Measurements from ENCODE around the gene TTC31. TPM values are rescaled to one million over a fixed set of nuclear protein-coding genes. Genes with fewer than 3 reads are reported as not detected.
"Not testable (repeated sequence)": the region's sequence is repeated elsewhere in the genome, so short reads cannot be mapped to it uniquely, and the experiment has no call there.

The TTC31 gene
- total RNA-seq, 2 donors from 2014 or later, result 27.2 to 32.4 TPM

DNA sequence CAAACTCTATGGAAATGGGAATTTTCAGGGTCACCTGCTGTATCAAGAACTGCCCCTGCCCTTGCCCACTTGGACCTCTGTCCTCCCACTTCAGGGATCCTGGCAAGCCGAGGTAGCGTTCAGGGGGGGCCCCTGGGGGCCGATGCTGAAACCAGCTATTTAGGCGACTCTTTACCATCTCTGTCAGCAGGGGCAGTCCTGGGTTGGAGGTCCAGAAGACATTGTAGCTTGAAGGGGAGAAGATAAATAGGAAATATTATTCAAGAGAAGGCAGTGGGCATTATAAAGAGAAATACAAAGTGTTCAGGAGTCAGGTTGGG, 20.1 kb upstream of the TTC31 start:
- ATAC-seq (replicated peaks), result no peak
- Mint-ChIP-seq H3K9me3 (no peaks in the 10 kb centered on the region), H3K36me3 (ENCODE audit: low read depth) (peaks cover 36% of the 10 kb centered on the region), H3K4me3 (peak overlapping the region; percentile 99), H3K27ac (peak overlapping the region; percentile 62), H3K27me3 (no peaks in the 10 kb centered on the region), H3K4me1 (peaks cover 14% of the 10 kb centered on the region)

DNA sequence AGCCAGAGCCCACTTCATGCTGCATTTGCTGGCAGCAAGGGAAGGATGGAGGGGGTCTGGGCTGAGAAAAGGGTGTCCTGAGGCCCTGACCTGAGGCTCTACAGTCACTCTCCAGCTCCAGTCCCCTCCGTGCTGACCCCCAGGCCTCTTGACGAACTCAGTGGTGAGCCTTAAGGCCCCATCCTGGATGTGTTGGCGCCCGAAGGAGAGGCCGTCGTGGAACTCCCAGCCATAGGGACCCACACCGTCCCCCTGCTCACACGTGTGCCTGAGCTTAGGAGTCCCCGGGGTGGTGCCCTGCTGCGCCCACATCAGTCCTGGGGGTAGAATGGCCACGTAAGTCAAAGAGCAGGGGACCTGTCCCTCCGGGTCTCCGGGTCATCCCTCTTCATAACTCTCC, 18.5 kb upstream of the TTC31 start:
- Mint-ChIP-seq H3K9me3 (no peaks in the 10 kb centered on the region), H3K27me3 (no peaks in the 10 kb centered on the region), H3K27ac (peak overlapping the region; percentile 70), H3K36me3 (ENCODE audit: low read depth) (peaks cover 28% of the 10 kb centered on the region), H3K4me3 (peak overlapping the region; percentile 99), H3K4me1 (peaks cover 9% of the 10 kb centered on the region)
- no peak for ATAC-seq (replicated peaks)

DNA sequence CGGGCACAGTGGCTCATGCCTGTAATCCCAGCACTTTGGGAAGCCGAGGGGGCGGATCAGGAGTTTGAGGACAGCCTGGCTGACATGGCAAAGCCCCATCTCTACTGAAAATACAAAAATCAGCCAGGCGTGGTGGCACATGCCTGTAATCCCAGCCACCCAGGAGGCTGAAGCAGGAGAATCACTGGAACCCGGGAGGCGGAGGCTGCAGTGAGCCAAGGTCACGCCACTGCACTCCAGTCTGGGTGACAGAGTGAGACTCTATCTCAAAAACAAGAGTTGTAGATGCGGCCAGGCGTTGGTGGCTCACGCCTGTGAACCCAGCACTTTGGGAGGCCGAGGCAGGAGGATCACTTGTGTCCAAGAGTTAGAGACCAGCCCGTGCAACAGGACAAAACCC, 12.1 kb upstream of the TTC31 start:
- peaks cover 52% of the 10 kb centered on the region for H3K36me3 Mint-ChIP-seq (ENCODE audit: low read depth)

DNA sequence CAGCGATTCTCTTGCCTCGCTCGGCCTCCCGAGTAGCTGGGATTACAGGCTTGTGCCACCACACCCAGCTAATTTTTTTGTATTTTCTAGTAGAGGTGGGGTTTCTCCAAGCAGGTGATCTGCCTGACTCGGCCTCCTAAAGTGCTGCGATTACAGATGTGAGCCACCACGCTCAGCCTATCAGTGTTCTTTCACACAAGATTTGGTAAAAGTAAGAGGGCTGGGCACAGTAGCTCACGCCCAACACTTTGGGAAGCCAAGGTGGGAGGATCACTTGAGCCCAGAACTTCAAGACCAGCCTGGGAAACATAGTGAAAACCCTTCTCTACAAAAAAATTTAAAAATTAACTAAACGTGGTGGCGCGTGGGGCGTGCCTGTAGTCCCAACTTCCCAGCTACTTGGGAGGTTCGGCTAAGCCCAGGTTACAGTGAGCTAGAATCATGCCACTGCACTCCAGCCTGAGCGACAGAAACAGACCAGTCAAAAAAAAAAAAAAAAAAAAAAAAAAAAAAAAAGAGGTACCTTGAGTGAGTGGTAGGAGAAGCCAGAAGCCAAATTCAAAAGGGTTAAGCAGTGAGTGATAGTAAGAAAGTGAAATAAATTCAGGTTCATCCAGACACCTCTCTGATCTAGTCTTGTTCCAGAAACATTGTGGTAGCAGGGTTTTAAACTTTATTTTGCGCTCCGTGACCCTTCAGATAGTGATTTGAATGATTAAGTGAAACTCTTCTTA, 11.4 kb upstream of the TTC31 start:
- ATAC-seq (replicated peaks), result no peak
- H3K4me1 Mint-ChIP-seq, result peaks cover 9% of the 10 kb centered on the region
- H3K27ac Mint-ChIP-seq, result peak overlapping the region; percentile 97
- no peaks in the 10 kb centered on the region for H3K27me3 Mint-ChIP-seq
- H3K4me3 Mint-ChIP-seq, result peak overlapping the region; percentile 98
- H3K36me3 Mint-ChIP-seq (ENCODE audit: low read depth), result peaks cover 54% of the 10 kb centered on the region
- no peaks in the 10 kb centered on the region for H3K9me3 Mint-ChIP-seq

More for the DNA sequence above, 12.1 kb upstream of the TTC31 start:
- not testable (repeated sequence) for H3K27me3 Mint-ChIP-seq; ATAC-seq (replicated peaks); H3K9me3 Mint-ChIP-seq; H3K4me1 Mint-ChIP-seq
- Mint-ChIP-seq H3K4me3 (peak overlapping the region; percentile 98), H3K27ac (peak overlapping the region; percentile 81)

DNA sequence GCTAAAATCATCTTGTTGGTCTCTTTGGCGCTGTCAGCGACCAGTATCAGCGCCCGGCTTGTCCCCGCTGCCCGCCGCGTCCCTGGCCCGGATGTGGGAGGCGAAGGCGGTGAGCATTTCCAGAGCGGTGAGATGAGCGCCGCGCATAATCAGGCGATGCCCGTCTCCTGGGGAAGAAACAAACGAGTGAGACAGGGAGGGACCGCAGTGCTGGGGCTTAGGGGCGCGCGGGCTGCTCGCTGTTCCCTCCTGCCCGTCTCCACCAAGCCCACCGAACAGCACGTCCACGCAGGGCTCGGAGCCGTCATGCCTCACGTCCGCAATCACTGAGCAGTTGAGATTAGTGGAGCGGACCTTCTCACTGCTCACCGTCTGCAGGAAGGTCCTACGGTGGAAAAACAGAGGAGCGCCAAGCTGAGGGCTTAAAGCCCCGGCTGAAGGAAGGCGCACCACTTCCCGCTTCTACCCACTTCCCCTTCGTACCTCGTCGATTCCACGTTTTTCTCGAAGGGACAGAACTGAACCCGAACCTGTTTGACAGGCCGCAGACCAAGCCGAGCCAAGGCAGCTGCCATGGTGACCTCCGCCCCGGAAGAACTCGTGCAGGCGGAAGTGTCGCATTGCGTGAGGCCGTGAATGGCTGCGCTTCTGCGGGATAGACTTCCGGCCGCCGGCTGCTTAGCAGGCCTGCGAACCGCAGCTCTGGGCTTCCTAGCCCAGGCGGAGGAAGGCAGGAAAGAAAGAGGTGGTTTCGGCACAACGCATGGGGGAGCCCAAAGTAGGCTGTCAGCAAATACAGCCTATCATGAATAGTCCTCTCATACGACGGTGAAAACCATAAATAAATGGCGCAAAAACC, 10.6 kb upstream of the TTC31 start, which contains the start of gene MRPL53:
TSS of gene MRPL53 (minus strand) at position 595 of the 859 bp plus-strand sequence. CDS start at position 575, 20 bp downstream.
- peak within 1 kb of the TSS; percentile 98 for H3K4me3 Mint-ChIP-seq
- ATAC-seq (replicated peaks), result peak; percentile 96
- H3K9me3 Mint-ChIP-seq, result no peaks in the 10 kb centered on the region
- peak within 1 kb of the TSS; percentile 97 for H3K27ac Mint-ChIP-seq
- no peaks in the 10 kb centered on the region for H3K27me3 Mint-ChIP-seq
- H3K4me1 Mint-ChIP-seq, result peaks cover 10% of the 10 kb centered on the region
- H3K36me3 Mint-ChIP-seq (ENCODE audit: low read depth), result peaks cover 58% of the 10 kb centered on the region

DNA sequence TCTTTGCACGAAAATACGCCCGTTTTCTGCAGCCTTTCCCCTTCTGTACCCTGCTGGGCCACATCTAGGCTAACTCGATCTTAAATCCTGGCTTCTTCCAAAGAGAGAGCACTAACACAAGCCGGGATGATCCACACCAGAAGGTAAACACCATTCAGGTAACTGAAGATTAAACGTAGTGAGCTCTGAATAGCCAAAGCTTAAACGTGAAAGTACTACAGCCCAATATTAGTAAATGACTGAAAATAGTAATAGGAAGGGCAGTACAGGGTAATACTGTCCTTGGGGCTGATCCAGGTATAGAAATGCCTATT, 10.0 kb upstream of the TTC31 start:
- peak overlapping the region; percentile 98 for H3K4me3 Mint-ChIP-seq
- H3K4me1 Mint-ChIP-seq, result peaks cover 14% of the 10 kb centered on the region
- peaks cover 63% of the 10 kb centered on the region for H3K36me3 Mint-ChIP-seq (ENCODE audit: low read depth)
- peak overlapping the region; percentile 97 for H3K27ac Mint-ChIP-seq
- H3K27me3 Mint-ChIP-seq, result no peaks in the 10 kb centered on the region
- no peak for ATAC-seq (replicated peaks)
- H3K9me3 Mint-ChIP-seq, result no peaks in the 10 kb centered on the region

DNA sequence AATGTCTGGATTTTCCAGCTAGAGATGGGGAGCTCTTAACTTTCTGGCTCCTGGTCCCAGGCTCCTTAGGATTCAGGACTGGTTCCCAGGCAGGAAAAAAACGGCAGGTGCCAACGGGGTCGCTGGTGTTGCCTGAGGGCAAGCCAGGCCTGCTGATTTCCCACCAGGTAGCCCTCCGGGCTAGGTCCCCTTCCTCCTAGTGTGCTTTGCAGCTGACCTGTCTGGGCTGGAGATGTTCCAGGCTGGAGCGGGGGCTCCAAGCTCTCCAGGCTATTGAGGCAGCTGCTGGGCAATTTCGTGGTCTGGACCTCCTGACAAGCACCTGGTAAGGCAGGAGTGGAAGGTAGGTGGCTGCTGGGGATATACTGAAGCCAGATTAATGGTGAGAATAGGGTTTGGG, 8.4 kb upstream of the TTC31 start:
- Mint-ChIP-seq H3K4me1 (peaks cover 14% of the 10 kb centered on the region), H3K4me3 (peak overlapping the region; percentile 98), H3K36me3 (ENCODE audit: low read depth) (peaks cover 71% of the 10 kb centered on the region), H3K27me3 (no peaks in the 10 kb centered on the region), H3K27ac (no peak overlapping the region), H3K9me3 (no peaks in the 10 kb centered on the region)
- ATAC-seq (replicated peaks), result no peak

DNA sequence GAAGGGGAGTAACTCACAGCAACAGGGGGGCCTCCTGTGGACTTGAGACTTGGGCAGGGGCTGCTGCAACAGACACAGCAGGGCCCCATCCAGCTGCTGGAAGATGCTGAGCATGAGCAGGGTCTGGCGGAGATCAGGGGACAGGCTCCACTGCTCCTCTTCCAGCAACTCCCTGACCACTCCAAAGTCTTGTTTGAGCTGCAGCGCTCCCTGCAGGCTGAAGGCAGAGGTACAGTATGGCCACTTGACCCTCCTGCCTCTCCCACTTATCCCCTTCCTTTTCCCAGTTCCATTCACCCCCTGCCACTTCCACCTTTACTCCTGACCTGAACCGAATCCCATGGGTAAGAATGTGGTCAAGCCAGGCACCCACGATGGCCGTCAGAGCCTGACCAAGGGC, 8.0 kb upstream of the TTC31 start:
- Mint-ChIP-seq H3K36me3 (ENCODE audit: low read depth) (peaks cover 73% of the 10 kb centered on the region), H3K9me3 (no peaks in the 10 kb centered on the region), H3K4me1 (peaks cover 12% of the 10 kb centered on the region), H3K27ac (no peak overlapping the region), H3K4me3 (no peak overlapping the region), H3K27me3 (no peaks in the 10 kb centered on the region)
- ATAC-seq (replicated peaks), result no peak

DNA sequence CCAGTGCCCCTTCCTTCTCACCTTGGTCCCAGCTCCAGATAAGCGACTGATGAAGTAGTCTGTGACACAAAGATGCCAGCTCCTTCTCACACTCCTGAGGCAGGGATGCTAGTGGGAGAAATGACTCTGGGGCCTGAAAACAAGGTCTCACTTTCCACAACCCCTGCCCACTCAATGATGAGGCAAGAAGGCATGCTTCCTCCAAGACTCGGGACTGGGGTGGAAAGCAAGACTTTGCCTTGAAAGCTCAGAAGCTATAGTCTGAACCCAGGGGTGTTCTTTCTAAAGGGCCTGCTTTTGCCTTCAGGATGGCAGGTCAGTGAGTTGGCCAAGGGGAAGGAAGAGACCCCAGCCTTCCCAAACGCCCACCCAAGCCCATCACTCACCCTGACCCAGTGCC, 1.4 kb upstream of the TTC31 start:
- H3K9me3 Mint-ChIP-seq, result no peaks in the 10 kb centered on the region
- H3K27ac Mint-ChIP-seq, result no peak overlapping the region
- no peak for ATAC-seq (replicated peaks)

DNA sequence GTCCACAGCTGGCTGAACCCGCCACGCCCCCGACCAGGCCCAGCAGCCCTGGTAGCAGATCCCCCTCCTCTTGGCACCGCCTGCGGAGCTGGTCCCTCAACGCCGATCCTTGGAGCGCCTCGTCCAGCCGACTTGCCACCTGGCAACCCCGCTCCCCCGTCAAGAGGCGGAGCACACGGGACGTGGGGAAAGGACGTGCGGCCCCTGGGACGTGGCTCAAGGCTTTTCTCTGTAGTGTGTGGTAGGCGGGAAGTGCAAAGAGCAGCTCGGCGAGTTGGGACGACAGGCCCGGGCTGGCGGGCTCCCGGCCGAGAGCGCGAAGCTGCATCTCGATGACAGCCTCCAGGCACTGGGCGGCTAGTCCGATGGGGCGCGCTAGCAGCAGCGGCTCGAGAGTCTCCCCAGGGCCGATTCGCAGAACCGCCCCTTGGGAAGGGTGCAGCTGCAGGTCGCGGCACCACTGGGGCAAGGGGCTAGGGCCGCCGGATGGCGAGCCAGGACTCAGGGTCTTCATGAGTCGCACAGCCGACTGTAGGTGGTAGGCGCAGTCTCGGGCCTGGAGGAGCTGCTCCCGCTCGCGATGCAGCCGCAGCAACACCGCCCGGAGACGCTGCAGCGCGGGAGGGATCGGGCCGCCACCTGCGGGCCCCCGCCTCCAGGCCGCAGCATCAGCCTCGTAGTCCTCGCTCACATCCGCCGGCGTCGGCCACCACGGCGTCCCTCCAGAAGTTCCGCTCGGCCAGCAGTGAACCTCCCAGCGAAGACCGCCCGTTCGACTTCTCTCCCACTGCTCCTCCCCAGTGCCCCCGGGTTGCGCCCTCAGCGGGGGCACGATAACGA, 700 bp upstream of the TTC31 start:
- Mint-ChIP-seq H3K27me3 (no peaks in the 10 kb centered on the region), H3K36me3 (ENCODE audit: low read depth) (peaks cover 68% of the 10 kb centered on the region), H3K4me1 (peaks cover 10% of the 10 kb centered on the region), H3K4me3 (peak overlapping the region; percentile 91), H3K27ac (peak overlapping the region; percentile 92), H3K9me3 (no peaks in the 10 kb centered on the region)
- ATAC-seq (replicated peaks), result peak; percentile 53

More for the DNA sequence above, 1.4 kb upstream of the TTC31 start:
- Mint-ChIP-seq H3K4me3 (peak overlapping the region; percentile 91), H3K36me3 (ENCODE audit: low read depth) (peaks cover 63% of the 10 kb centered on the region), H3K27me3 (no peaks in the 10 kb centered on the region), H3K4me1 (peaks cover 10% of the 10 kb centered on the region)

DNA sequence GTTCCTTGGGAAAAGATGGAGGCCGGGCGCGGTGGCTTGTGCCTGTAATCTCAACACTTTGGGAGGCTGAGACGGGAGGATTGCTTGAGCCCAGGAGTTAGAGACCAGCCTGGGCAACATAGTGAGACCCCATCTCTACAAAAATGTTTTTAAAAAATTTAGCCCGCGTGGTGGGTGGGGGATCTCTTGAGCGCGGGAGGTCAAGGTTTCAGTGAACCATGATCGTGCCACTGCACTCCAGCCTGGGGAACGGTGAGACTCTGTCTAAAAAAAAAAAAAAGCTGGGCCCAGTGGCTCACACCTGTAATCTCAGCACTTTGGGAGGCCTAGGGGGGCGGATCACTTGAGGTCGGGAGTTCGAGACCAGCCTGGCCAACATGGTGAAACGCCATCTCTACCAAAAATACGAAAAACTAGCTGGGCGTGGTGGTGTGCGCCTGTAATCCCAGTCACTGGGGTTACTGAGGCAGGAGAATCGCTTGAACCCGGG, 839 bp downstream of the TTC31 start:
- Mint-ChIP-seq H3K4me3 (peak overlapping the region; percentile 91), H3K36me3 (ENCODE audit: low read depth) (peaks cover 67% of the 10 kb centered on the region), H3K27ac (peak overlapping the region; percentile 92)
- not testable (repeated sequence) for ATAC-seq (replicated peaks); H3K9me3 Mint-ChIP-seq; H3K4me1 Mint-ChIP-seq; H3K27me3 Mint-ChIP-seq

DNA sequence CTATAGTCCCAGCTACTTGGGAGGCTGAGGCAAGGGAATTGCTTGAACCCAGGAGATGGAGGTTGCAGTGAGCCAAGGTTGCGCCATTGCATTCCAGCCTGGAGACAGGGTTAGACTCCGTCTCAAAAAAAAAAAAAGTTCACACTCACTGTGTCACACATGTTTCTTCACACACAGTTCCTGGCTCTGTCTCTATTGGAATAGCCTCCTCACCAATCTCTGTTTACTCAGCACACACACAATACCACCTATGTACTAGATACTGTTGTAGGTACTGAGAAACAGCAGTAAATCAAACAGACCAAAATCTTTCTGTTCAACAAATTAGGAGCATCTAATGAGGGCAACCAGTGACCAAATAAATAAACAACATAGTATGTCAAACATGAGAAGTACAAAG, 3.3 kb downstream of the TTC31 start:
- Mint-ChIP-seq H3K4me1 (peaks cover 5% of the 10 kb centered on the region), H3K4me3 (no peak overlapping the region), H3K36me3 (ENCODE audit: low read depth) (peaks cover 54% of the 10 kb centered on the region), H3K9me3 (no peaks in the 10 kb centered on the region), H3K27me3 (no peaks in the 10 kb centered on the region), H3K27ac (no peak overlapping the region)
- no peak for ATAC-seq (replicated peaks)

DNA sequence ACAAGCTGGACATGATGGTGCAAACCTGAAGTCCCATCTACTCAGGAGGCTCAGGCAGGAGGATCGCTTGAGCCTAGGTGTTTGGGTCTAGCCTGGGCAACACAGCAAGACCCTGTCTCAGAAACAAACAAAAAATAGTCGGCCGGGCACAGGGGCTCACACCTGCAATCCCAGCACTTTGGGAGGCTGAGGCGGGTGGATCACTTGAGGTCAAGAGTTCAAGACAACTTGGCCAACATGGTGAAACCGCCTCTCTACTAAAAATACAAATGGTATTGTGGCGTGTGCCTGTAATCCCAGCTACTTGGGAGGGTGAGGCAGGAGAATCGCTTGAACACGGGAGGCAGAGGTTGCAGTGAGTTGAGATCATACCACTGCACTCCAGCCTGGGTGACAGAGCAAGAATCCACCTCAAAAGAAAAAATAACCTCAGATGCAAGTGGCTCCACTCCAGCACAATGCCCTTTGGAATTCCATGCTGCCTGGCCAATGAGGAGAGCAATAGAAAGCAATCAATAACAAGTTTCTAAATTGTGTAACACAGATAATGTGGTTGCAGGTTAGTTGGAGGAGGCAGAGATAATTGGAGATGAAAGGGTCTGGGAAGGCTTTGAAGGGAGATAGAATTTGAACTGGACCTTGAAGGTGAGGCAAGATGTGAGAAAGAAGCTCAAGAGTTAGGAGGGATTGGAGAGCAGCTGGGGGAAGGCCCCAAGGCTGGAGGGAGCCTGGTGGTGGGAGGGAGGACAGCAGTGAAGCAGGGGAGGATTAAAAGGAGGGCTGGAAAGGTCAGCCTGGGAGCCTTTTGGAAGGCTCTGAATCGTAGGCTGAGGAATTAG, 6.0 kb downstream of the TTC31 start:
- Mint-ChIP-seq H3K27me3 (no peaks in the 10 kb centered on the region), H3K4me3 (no peak overlapping the region), H3K27ac (no peak overlapping the region), H3K36me3 (ENCODE audit: low read depth) (peaks cover 67% of the 10 kb centered on the region), H3K9me3 (no peaks in the 10 kb centered on the region), H3K4me1 (no peaks in the 10 kb centered on the region)
- ATAC-seq (replicated peaks), result no peak

DNA sequence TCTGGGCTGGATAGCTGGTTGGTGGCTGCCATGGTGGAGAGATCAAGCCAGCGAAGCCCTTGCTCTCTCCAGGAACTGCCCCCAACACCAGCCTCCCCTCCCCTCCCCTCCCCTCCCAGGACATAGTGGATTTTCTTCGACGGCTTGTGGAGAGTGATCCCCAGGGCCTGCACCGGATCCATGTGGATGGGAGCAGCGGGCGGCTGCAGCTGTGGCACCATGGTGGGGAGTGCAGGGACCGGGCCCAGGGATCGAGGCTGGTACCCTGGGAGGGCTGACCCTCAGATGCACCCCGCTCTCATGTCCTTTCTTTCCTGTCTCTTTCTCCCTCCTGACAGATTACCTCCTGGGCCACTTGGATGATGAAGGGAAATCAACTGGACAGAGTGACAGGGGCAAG, 7.0 kb downstream of the TTC31 start:
- Mint-ChIP-seq H3K4me3 (no peak overlapping the region), H3K27ac (no peak overlapping the region), H3K36me3 (ENCODE audit: low read depth) (peaks cover 75% of the 10 kb centered on the region), H3K4me1 (no peaks in the 10 kb centered on the region), H3K27me3 (no peaks in the 10 kb centered on the region), H3K9me3 (no peaks in the 10 kb centered on the region)
- no peak for ATAC-seq (replicated peaks)
